Right atrium auricular region (tissue), 2 donors: ENCODE measurements around the gene ADARB2. TPM values are rescaled to one million over a fixed set of nuclear protein-coding genes. Genes with fewer than 3 reads are reported as not detected.

ENCODE experiments used
- DNase-seq: peaks from one replicate; pipeline ENCODE4 v3.0.0-alpha.2; 2019; ENCODE audit warnings: low spot score
- H3K27ac ChIP-seq, 2 donors: fragments of 200-600 bp; sonication (generic); 1 replicate in 1 of 2; 2 replicates in 1 of 2; pipeline ENCODE4 v1.5.1; 2016 to 2019
- H3K27me3 ChIP-seq, 2 donors: fragments of 200-600 bp; sonication (generic); one replicate each; pipeline versions ENCODE4 v1.5.1 to v1.6.0; 2017 to 2019
- H3K36me3 ChIP-seq: fragments of 200-600 bp; sonication (generic); one replicate; pipeline ENCODE4 v1.5.1; 2016
- H3K4me1 ChIP-seq, 2 donors: fragments of 200-600 bp; sonication (generic); one replicate each; pipeline versions ENCODE4 v1.5.1 to v1.6.0; 2017 to 2019
- H3K4me3 ChIP-seq, 2 donors: fragments of 200-600 bp; sonication (generic); 1 replicate in 1 of 2; 2 replicates in 1 of 2; pipeline ENCODE4 v1.5.1; 2017 to 2019; ENCODE audit warnings: mild to moderate bottlenecking in 1 of 2, moderate library complexity in 1 of 2
- H3K9me3 ChIP-seq, 2 donors: fragments of 200-600 bp; sonication (generic); one replicate each; pipeline ENCODE4 v1.5.1; 2019
- total RNA-seq, 2 donors: library from RNA; depleted of rRNA; stranded (reverse); fragments of >200 nt; gene quantifications; one replicate each; pipeline ENCODE4 v1.1.0, GENCODE V29; 2016
- TF ChIP-seq, protein P1 (sequence below), 2 donors: fragments of 200-600 bp; sonication (generic); IDR thresholded peaks; one replicate each; pipeline ENCODE4 v1.5.1; 2019; ENCODE audit warnings: antibody characterized with exemption in 2 of 2

ADARB2 gene
- total RNA-seq, 2 donors from 2014 or later = 0.33 to 0.71 TPM

DNA sequence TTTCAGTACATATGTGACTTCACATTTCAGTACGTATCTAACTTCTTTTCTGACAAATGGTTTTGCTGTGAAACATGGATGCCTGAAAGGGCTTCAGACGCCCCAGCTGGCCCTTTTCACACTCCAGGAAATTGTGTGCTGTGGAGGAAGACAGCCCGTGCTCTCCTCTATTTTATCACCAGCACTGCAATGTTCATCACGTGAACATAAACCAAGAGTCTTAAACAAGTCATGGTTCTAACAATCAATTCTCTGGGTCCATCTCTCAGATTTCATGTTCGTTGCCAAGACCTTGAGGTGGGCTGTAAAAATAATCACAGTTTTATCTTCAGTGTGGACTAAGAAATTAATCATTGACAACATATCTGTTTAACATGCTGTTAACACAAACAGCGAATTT lies 539.9 kb downstream of the ADARB2 start:
- no peak for DNase-seq
- Histone ChIP-seq H3K4me1 (no peaks in the 10 kb centered on the region), H3K27ac (no peak overlapping the region), H3K36me3 (no peaks in the 10 kb centered on the region), H3K4me3 (no peak overlapping the region), H3K27me3 (no peaks in the 10 kb centered on the region), H3K9me3 (no peaks in the 10 kb centered on the region)
- TF ChIP-seq, protein P1, sequence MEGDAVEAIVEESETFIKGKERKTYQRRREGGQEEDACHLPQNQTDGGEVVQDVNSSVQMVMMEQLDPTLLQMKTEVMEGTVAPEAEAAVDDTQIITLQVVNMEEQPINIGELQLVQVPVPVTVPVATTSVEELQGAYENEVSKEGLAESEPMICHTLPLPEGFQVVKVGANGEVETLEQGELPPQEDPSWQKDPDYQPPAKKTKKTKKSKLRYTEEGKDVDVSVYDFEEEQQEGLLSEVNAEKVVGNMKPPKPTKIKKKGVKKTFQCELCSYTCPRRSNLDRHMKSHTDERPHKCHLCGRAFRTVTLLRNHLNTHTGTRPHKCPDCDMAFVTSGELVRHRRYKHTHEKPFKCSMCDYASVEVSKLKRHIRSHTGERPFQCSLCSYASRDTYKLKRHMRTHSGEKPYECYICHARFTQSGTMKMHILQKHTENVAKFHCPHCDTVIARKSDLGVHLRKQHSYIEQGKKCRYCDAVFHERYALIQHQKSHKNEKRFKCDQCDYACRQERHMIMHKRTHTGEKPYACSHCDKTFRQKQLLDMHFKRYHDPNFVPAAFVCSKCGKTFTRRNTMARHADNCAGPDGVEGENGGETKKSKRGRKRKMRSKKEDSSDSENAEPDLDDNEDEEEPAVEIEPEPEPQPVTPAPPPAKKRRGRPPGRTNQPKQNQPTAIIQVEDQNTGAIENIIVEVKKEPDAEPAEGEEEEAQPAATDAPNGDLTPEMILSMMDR (IDR thresholded peaks at IDR 0.05) = no peak

DNA sequence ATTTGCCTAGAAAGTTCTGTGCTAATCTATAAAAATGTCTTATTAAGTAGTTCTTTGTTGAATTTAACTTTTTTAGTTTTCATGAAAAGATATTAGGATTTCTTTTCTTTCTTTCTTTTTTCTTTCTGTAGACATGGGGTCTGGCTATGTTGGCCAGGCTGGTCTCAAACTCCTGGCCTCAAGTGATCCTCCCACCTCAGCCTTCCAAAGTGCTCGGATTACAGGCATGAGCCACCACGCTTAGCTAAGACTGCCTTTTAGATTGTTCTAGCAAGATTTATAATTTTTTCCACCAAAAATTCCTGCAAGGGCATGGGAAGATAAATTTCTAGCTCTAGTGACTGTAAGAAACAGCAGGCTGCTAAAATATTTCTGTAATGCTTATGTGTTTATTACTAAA lies 540.7 kb downstream of the ADARB2 start:
- no peak overlapping the region for H3K4me3 ChIP-seq

GRCh38 chr10:1195828-1196227 lies 541.5 kb downstream of the ADARB2 start:
- TF ChIP-seq, protein P1 (IDR thresholded peaks at IDR 0.05) = no peak
- no peaks in the 10 kb centered on the region for H3K36me3 ChIP-seq
- no peaks in the 10 kb centered on the region for H3K27me3 ChIP-seq
- H3K9me3 ChIP-seq = no peaks in the 10 kb centered on the region
- H3K4me1 ChIP-seq = no peaks in the 10 kb centered on the region
- no peak overlapping the region for H3K27ac ChIP-seq
- DNase-seq = no peak
- no peak overlapping the region for H3K4me3 ChIP-seq

More for the DNA sequence above, 540.7 kb downstream of the ADARB2 start:
- Histone ChIP-seq H3K9me3 (no peaks in the 10 kb centered on the region), H3K4me1 (no peaks in the 10 kb centered on the region), H3K27ac (no peak overlapping the region), H3K36me3 (no peaks in the 10 kb centered on the region), H3K27me3 (no peaks in the 10 kb centered on the region)
- no peak for DNase-seq
- TF ChIP-seq, protein P1 (IDR thresholded peaks at IDR 0.05) = no peak

GRCh38 chr10:1194161-1194560 lies 543.2 kb downstream of the ADARB2 start:
- Histone ChIP-seq H3K9me3 (no peaks in the 10 kb centered on the region), H3K4me3 (no peak overlapping the region), H3K27me3 (no peaks in the 10 kb centered on the region), H3K4me1 (no peaks in the 10 kb centered on the region), H3K27ac (no peak overlapping the region), H3K36me3 (no peaks in the 10 kb centered on the region)
- DNase-seq = no peak
- TF ChIP-seq, protein P1 (IDR thresholded peaks at IDR 0.05) = no peak

DNA sequence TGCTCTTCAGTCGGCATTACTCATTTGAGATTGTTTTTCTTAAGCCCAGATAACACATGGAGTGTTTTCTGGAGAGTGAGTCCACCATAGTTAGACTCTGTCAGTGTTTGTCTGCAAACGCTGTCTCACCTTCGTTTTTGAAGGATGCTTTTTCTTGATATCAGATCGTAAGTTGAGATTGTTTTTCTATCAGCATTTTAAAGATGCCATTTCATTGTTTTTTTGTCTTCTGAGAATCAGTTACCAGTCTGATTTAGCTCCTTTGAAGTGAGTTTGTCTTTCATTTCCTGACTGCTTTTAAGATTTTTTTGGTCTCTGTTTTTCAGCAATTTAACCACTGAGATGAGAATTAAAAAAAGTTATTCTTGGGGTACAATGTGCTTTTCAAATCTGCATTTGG lies 543.8 kb downstream of the ADARB2 start:
- Histone ChIP-seq H3K36me3 (no peaks in the 10 kb centered on the region), H3K4me3 (no peak overlapping the region), H3K27me3 (no peaks in the 10 kb centered on the region), H3K9me3 (no peaks in the 10 kb centered on the region), H3K4me1 (no peaks in the 10 kb centered on the region), H3K27ac (no peak overlapping the region)
- no peak for DNase-seq
- TF ChIP-seq, protein P1 (IDR thresholded peaks at IDR 0.05) = no peak

- Histone ChIP-seq H3K27me3 (no peaks in the 10 kb centered on the region), H3K9me3 (no peaks in the 10 kb centered on the region), H3K4me1 (no peaks in the 10 kb centered on the region), H3K4me3 (no peak overlapping the region), H3K36me3 (no peaks in the 10 kb centered on the region), H3K27ac (no peak overlapping the region)
- DNase-seq = no peak
- TF ChIP-seq, protein P1 (IDR thresholded peaks at IDR 0.05) = no peak
Measured at GRCh38 chr10:1191752-1192151, 545.6 kb downstream of the ADARB2 start.
